HG03039 (cell line): ENCODE measurements around the gene ACAD9.
"Not testable (repeated sequence)": the region's sequence is repeated elsewhere in the genome, so short reads cannot be mapped to it uniquely, and the experiment has no call there.

Experiments used
- ATAC-seq: cut with Tn5 transposase; IDR thresholded peaks from one replicate; pipeline ENCODE4 v1.9.1; 2021; ENCODE audit warnings: mild to moderate bottlenecking, moderate library complexity; ENCODE audit not compliant: unreplicated experiment

Gene ACAD9

GRCh38 chr3:128889139-128889894 is 9.9 kb downstream of the ACAD9 start:
- ATAC-seq: no peak

GRCh38 chr3:128895843-128896697 is 16.6 kb downstream of the ACAD9 start:
- no peak for ATAC-seq

GRCh38 chr3:128902426-128902825 is 23.0 kb downstream of the ACAD9 start:
- ATAC-seq: no peak

DNA sequence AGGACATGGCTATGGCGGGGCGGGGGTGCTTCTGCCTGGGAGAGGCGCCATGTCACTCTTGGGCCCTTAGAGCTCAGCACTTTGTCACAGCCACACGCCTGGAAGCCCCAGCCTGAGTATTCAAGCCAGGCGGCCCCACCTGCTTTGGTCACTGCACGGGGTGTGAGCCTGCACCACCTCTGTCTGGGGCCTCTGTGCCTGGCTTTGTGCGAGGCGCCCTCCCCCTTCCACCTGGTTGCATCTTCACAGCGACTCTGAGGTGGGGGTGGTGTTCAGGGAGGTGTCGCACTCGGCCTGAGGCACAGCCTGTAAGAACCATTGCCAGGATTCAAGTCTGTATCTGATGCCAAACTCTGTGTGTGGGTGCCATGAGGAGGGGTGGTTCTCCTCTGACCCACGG is 24.1 kb downstream of the ACAD9 start:
- no peak for ATAC-seq

GRCh38 chr3:128906031-128906803 is 26.8 kb downstream of the ACAD9 start:
- no peak for ATAC-seq

DNA sequence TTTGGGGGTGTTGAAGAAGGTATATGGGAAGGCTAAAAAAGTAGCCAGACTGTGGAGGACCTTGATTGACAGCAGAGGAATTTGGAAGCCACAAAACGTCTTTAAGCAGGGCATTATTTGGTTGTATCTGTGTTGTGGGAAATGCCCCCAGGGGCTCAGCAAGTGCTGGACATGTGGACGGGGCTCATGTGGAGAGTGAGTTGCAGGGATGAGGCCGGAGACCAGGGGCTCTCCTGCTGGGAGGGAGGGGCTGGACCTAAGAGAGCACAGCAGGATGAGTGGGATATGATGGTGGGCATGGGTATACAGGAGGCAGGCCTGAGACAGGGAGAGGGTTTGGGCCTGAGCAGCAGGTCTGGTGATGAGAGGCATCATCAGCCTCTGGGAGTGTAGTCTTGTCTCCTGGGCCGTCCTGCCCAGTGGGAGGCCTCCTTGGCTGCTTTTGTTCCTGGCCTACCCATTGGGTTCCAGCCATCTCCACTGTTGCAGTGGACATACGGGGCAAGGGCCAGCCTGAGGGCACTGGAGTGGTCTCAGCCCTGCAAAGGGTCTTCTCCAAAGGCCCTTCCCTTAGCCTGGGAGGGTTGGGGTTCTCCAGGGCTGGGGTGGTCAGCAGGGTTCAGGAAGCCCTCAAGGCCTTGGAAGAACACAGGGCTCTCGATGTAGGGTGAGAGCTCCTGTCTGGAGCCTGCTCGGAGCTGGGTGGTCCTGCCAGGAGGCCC is 27.5 kb downstream of the ACAD9 start:
- ATAC-seq: no peak

GRCh38 chr3:128907706-128908445 is 28.5 kb downstream of the ACAD9 start:
- no peak for ATAC-seq

GRCh38 chr3:128908951-128909350 is 29.5 kb downstream of the ACAD9 start:
- ATAC-seq: no peak

DNA sequence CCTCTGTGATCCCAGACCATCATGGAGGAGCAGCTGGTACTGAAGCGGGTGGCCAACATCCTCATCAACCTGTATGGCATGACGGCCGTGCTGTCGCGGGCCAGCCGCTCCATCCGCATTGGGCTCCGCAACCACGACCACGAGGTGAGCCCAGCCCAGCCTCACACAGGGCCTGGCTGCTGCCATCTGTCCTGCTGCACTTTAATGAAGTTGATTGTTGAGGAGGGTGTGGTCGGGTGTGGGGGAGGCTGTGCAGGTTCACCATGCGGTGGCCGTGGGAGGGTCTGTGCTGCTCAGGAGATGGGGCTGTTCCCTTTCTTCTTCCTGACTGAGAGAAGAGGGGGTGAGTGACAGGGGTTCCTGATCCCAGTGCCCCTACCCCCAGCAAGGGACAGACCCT is 30.6 kb downstream of the ACAD9 start:
- ATAC-seq: no peak

DNA sequence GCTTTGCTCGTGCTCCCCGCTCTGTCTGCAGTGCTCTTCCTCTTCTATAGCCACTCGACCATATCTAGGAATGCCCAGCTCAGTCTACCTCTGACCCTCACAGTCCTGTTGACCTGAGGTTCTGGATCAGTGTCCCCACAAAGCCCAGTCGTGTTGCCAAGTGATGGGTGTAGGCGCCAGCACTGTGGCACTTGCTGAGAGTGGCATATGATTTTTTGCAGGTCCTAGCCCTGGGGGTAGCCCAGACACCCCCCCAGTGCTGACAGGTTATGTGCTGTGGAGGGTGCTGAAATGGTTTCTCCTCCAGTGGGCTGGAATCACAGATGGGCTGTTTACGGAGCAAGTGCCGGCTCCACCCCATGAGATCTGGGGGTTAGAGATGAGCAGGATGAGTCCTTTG is 32.5 kb downstream of the ACAD9 start:
- ATAC-seq: no peak

- no peak for ATAC-seq
These were observed 35.7 kb downstream of the ACAD9 start for GRCh38 chr3:128914966-128915645.

DNA sequence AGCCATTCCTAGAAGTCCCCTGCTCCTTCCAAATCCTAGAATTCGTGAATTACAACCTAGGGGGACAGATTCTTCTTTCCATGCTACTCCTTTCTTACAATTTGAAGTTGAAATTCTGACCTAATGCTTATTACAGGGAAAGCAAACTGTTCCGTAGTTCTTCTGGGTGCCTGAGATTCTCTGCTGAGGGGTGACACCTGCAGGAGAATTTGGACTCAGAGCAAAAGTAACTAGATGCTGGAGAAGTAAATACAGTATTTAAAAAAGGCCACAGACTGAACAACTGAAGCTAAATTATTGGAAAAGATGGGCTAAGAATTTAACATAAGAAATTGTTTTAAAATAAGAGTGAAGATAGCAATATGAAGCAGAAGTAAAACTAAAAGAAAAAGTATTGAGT is 37.9 kb downstream of the ACAD9 start:
- ATAC-seq: no peak

- ATAC-seq: no peak
These were observed 40.6 kb downstream of the ACAD9 start for GRCh38 chr3:128919988-128920387.

GRCh38 chr3:128922804-128923459 is 43.5 kb downstream of the ACAD9 start:
- no peak for ATAC-seq

DNA sequence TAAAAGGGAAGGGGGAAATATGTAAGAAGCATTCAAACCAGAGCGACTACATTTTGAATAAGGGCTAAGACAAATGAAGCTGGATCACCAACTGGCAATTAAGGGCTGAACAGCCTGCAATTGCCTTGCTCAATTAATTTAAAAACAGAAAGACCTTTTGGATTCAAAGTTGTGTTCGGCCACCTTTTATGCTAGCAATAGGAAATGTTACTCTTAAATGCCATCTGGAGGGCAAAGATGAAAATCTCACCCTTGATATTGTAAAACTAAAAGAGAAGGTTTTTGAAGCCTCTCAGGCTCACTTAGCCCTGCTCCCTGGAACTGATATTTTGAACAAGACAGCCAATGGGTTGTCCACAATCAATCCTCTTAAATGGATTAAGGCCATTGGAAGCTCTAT is 44.2 kb downstream of the ACAD9 start:
- ATAC-seq: no peak

GRCh38 chr3:128923986-128924385 is 44.6 kb downstream of the ACAD9 start:
- not testable (repeated sequence) for ATAC-seq

DNA sequence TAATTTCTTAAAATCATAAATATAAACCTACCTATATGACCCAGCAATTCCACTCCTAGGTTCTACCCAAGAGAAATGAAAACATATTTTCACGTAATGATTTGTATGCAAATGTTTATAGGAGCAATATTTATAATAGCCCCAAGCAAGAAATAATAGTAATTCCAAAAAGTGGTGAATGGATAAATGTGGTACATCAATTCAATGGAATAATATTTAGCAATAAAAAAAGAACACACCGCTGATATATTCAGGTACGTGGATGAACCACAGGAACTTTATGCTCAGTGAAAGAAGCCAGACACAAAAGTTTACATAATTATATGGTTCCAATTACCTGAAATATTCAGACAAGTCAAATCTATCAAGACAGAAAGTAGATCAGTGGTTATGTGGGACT is 49.9 kb downstream of the ACAD9 start:
- ATAC-seq: no peak

DNA sequence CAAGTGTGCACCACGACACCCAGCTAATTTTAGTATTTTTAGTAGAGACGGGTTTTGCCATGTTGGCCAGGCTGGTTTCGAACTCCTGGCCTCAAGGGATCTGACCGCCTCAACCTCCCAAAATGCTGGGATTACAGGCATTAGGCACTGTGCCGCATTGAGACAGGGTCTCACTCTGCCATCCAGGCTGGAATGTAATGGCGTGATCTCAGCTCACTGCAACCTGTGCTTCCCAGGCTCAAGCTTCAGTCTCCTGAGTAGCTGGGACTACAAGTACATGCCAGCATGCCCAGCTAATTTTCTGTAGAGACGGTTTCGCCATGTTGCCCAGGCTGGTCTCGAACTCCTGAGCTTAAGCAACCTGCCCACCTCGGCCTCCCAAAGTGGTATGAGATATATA is 51.6 kb downstream of the ACAD9 start:
- no peak for ATAC-seq
